Measurements from ENCODE around the gene SFTPB.

GRCh38 chr2:85646166-85646565 lies 21.8 kb downstream of the SFTPB start:
- TF ChIP-seq POLR2AphosphoS5 (IDR thresholded peaks at IDR 0.05; ENCODE audit: borderline replicate concordance, low read depth, low read length) (no peak), FOXP2 (optimal IDR thresholded peaks at IDR 0.05; ENCODE audit: control extremely low read depth, extremely low read length, insufficient read depth) (no peak), EZH2 (IDR thresholded peaks at IDR 0.05) (no peak)

All from SK-N-MC (cell line).